Measurements from ENCODE around the gene LRCH1. TPM values are rescaled to one million over a fixed set of nuclear protein-coding genes. Genes with fewer than 3 reads are reported as not detected.

The LRCH1 gene
- polyA plus RNA-seq, 1 donor (not counting 4 experiments of a cell fraction or from before 2014, with no cell fraction given) = 16.2 TPM

- H3K27me3 ChIP-seq (ENCODE audit: control insufficient read depth, extremely low read depth, insufficient read depth, low read length) = no peaks in the 10 kb centered on the region
- FAIRE-seq (peak; percentile 20), DNase-seq (ENCODE audit: low read depth, low spot score) (no peak)
- H3K9me1 ChIP-seq (ENCODE audit: control insufficient read depth, extremely low read depth, insufficient read depth, low read length) = no peaks in the 10 kb centered on the region
- TF ChIP-seq EZH2 (IDR thresholded peaks at IDR 0.05; ENCODE audit: low read length) = no peak
- no peak for TF ChIP-seq CTCF (optimal IDR thresholded peaks at IDR 0.05 in 1 of 3, IDR thresholded peaks at IDR 0.05 in 1 of 3, conservative IDR thresholded peaks at IDR 0.05 in 1 of 3; ENCODE audit: extremely low read depth in 1 of 3, insufficient read depth in 2 of 3, low read length in 3 of 3)
- H3K4me1 ChIP-seq (ENCODE audit: control insufficient read depth, extremely low read depth, insufficient read depth, low read length) = peaks cover 12% of the 10 kb centered on the region
- H2AFZ ChIP-seq (ENCODE audit: control insufficient read depth, low read length) = no peak overlapping the region
- peaks cover 20% of the 10 kb centered on the region for H3K79me2 ChIP-seq (ENCODE audit: control insufficient read depth, insufficient read depth, low read length)
- dilution Hi-C loops (cut with MboI; ENCODE audit: extremely low pct_ligation_motif_present, low sequenced_read_pairs) = no loop called here
- no peaks in the 10 kb centered on the region for H3K36me3 ChIP-seq (ENCODE audit: control insufficient read depth in 2 of 2, extremely low read depth in 1 of 2, insufficient read depth in 2 of 2, low read length in 2 of 2)
- no peaks in the 10 kb centered on the region for H4K20me1 ChIP-seq (ENCODE audit: control insufficient read depth, extremely low read depth, insufficient read depth, low read length)
- peak overlapping the region; percentile 19 for H3K27ac ChIP-seq (ENCODE audit: control insufficient read depth, insufficient read depth, low read length)
- peak overlapping the region in 1 of 3 experiments; percentile 24 for H3K4me3 ChIP-seq (ENCODE audit: control insufficient read depth in 2 of 3, extremely low read depth in 1 of 3, insufficient read depth in 2 of 3, low read depth in 1 of 3, low read length in 3 of 3)
- no peak overlapping the region for H3K9ac ChIP-seq (ENCODE audit: control insufficient read depth, extremely low read depth, insufficient read depth, low read length)
- H3K9me3 ChIP-seq (ENCODE audit: control insufficient read depth, low read depth, low read length) = no peaks in the 10 kb centered on the region
- peak overlapping the region; percentile 64 for H3K4me2 ChIP-seq (ENCODE audit: control insufficient read depth, extremely low read depth, insufficient read depth, low read depth, low read length)
Observed at GRCh38 chr13:46655377-46656180, 102.6 kb downstream of the LRCH1 start.

GRCh38 chr13:46656786-46657185 lies 103.8 kb downstream of the LRCH1 start:
- no peaks in the 10 kb centered on the region for H3K36me3 ChIP-seq (ENCODE audit: control insufficient read depth in 2 of 2, extremely low read depth in 1 of 2, insufficient read depth in 2 of 2, low read length in 2 of 2)
- no peaks in the 10 kb centered on the region for H3K9me3 ChIP-seq (ENCODE audit: control insufficient read depth, low read depth, low read length)
- dilution Hi-C loops (cut with MboI; ENCODE audit: extremely low pct_ligation_motif_present, low sequenced_read_pairs) = no loop called here
- no peak overlapping the region for H2AFZ ChIP-seq (ENCODE audit: control insufficient read depth, low read length)
- H3K4me1 ChIP-seq (ENCODE audit: control insufficient read depth, extremely low read depth, insufficient read depth, low read length) = peaks cover 12% of the 10 kb centered on the region
- H3K9ac ChIP-seq (ENCODE audit: control insufficient read depth, extremely low read depth, insufficient read depth, low read length) = no peak overlapping the region
- H3K9me1 ChIP-seq (ENCODE audit: control insufficient read depth, extremely low read depth, insufficient read depth, low read length) = no peaks in the 10 kb centered on the region
- FAIRE-seq (no peak), DNase-seq (ENCODE audit: low read depth, low spot score) (no peak)
- TF ChIP-seq EZH2 (IDR thresholded peaks at IDR 0.05; ENCODE audit: low read length) = no peak
- no peak for TF ChIP-seq CTCF (optimal IDR thresholded peaks at IDR 0.05 in 1 of 3, IDR thresholded peaks at IDR 0.05 in 1 of 3, conservative IDR thresholded peaks at IDR 0.05 in 1 of 3; ENCODE audit: extremely low read depth in 1 of 3, insufficient read depth in 2 of 3, low read length in 3 of 3)
- no peaks in the 10 kb centered on the region for H4K20me1 ChIP-seq (ENCODE audit: control insufficient read depth, extremely low read depth, insufficient read depth, low read length)
- no peak overlapping the region for H3K27ac ChIP-seq (ENCODE audit: control insufficient read depth, insufficient read depth, low read length)
- no peak overlapping the region for H3K4me3 ChIP-seq (ENCODE audit: control insufficient read depth in 2 of 3, extremely low read depth in 1 of 3, insufficient read depth in 2 of 3, low read depth in 1 of 3, low read length in 3 of 3)
- H3K79me2 ChIP-seq (ENCODE audit: control insufficient read depth, insufficient read depth, low read length) = peaks cover 29% of the 10 kb centered on the region
- H3K4me2 ChIP-seq (ENCODE audit: control insufficient read depth, extremely low read depth, insufficient read depth, low read depth, low read length) = no peak overlapping the region
- H3K27me3 ChIP-seq (ENCODE audit: control insufficient read depth, extremely low read depth, insufficient read depth, low read length) = no peaks in the 10 kb centered on the region
